ENCODE measurements around the gene CNTFR.

CNTFR gene

GRCh38 chr9:34584970-34585369, 4.6 kb downstream of the CNTFR start:
- no peak for TF ChIP-seq CTCF (IDR thresholded peaks at IDR 0.05; ENCODE audit: low read depth, low read length)
- DNase-seq (ENCODE audit: extremely low read depth, low read depth): no peak

DNA sequence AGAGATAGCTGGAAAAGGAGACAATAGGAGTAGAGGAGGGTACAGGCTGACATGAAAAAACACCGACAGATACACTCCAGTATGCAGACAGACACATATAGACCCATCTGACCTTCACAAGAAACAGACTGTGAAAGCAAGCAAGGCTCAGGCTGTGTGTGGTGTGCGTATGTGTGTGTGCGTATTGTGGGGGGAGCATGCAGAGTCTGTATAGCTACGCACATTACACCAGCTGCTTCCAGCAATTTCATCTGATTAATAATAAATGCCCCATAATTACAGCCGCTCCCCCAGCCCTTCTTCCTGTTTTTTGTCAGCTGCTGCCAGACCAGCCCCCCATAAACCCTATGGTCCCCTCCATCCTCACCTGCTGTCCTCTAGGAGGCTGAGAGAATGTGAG, 6.7 kb downstream of the CNTFR start:
- no peak for DNase-seq (ENCODE audit: extremely low read depth, low read depth)
- TF ChIP-seq CTCF (IDR thresholded peaks at IDR 0.05; ENCODE audit: low read depth, low read length): no peak

- no peak for DNase-seq (ENCODE audit: extremely low read depth, low read depth)
- no peak for TF ChIP-seq CTCF (IDR thresholded peaks at IDR 0.05; ENCODE audit: low read depth, low read length)
These were observed 8.2 kb downstream of the CNTFR start for GRCh38 chr9:34581318-34581717.

DNA sequence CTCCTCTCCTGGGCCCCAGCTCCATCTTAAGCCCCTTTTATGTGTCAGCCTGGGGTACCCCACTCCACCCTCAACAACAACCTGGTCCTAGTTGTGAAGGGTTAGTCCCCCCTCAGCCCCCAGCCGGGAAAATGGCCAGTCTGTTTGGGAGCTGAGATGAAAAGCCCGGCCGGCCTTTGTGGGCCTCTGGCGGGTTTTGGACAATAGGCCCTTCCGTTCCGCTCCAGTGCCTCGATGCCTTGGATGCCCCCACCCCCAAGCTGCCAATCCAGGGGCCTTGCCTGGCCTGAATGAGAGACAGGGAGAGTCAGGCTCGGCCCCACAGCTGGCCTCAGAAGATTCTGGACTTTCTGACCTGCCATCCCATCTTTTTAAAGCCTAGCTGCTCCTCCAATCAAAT, 9.2 kb downstream of the CNTFR start:
- DNase-seq (ENCODE audit: extremely low read depth, low read depth): no peak
- no peak for TF ChIP-seq CTCF (IDR thresholded peaks at IDR 0.05; ENCODE audit: low read depth, low read length)

DNA sequence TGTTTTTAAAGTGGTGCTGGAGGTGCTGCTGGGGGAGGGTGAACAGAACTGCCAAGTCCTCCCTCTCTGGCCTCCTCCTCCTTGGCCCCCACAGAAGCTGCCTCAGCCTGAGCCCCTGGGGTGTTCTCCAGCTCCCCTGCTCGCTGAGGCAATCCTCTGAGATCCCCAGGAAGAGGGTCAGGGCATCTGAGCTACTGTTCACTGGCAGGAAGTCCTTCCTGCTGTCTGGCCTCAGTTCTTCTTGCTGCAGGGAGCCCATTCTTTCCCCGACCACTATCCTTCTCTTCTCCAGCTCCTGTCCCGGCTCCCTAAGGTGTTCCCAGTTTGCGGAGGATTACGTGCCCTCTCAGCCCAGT, 9.7 kb downstream of the CNTFR start:
- TF ChIP-seq CTCF (IDR thresholded peaks at IDR 0.05; ENCODE audit: low read depth, low read length): no peak

GRCh38 chr9:34579104-34579807, 10.3 kb downstream of the CNTFR start:
- TF ChIP-seq CTCF (IDR thresholded peaks at IDR 0.05; ENCODE audit: low read depth, low read length): no peak

More for the DNA sequence above, 9.7 kb downstream of the CNTFR start:
- no peak for DNase-seq (ENCODE audit: extremely low read depth, low read depth)

GRCh38 chr9:34578241-34579103, 11.1 kb downstream of the CNTFR start:
- no peak for DNase-seq (ENCODE audit: extremely low read depth, low read depth)

More at GRCh38 chr9:34579104-34579807, 10.3 kb downstream of the CNTFR start:
- DNase-seq (ENCODE audit: extremely low read depth, low read depth): no peak

More at GRCh38 chr9:34578241-34579103, 11.1 kb downstream of the CNTFR start:
- no peak for TF ChIP-seq CTCF (IDR thresholded peaks at IDR 0.05; ENCODE audit: low read depth, low read length)
